ENCODE measurements around the gene ZNF181.
A peak's percentile ranks its signal among the peaks of the same experiment; 100 is the strongest.
"Not testable (repeated sequence)": the region's sequence is repeated elsewhere in the genome, so short reads cannot be mapped to it uniquely, and the experiment has no call there.

ZNF181 gene

DNA sequence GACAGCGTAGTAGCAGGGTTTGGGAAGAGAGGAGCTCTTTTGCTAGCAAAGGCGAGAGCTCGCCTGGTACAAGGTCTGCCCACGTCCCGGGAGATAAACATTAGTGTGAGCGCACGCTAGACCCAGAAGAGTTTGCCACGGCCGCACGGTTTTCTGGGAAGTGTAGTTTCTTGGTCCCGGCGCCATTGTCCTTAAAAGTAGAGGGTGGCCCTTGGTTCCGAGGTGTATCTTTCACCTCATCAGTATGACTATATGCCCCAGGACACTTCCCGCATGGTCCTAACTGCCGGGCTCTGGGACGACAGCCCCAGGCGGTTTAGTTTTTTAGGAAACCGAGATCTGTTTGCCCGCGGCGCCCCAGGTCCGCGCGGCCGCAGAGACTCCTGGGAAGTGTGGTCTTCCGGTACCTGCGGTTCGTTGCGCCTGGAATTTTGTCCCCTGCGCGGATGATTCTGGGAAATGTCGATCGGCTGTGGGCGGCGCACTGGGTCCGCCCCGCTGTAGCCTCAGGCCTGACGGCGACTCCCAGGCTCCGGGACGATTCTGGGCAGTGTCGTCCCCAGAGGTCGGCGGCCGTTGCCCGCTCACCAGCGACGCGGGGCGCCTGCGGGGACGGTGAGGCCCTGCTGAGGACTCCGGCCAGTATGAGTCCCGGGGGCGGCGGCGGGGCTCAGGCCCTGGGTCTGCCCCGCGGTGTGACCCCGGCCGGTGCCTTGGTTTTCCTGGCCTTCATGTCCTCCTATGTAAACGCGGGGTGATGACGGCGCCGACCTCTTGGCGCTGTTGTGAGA lies at the start of gene ZNF181:
TSS of gene ZNF181 (plus strand) at position 498 of the 791 bp plus-strand sequence. CDS start 795 bp downstream, outside the sequence.
- DNase-seq: peak; percentile 74

GRCh38 chr19:34685266-34685665 lies 48.8 kb upstream of the ZNF181 start:
- DNase-seq: not testable (repeated sequence)

- DNase-seq: no peak
These were observed 47.6 kb upstream of the ZNF181 start for GRCh38 chr19:34686455-34686854.

DNA sequence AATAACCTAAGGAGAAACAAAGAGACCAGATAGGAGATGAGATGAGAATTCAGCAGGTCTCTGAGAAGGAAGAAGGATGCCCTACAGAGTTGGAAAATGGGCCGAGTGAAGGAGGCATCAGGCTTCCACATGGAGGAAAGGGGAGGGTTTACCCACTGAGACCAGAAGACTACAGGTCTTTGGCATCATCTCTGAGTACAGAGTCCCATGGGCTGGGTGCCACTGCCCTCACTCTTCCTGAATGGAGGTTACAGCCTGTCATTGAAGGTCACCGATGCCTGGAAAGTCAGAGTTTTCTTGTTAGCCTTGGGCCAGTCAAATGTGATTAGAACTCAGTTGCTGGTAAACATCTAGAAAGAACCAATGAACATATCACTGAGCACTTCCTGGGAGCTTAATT lies 46.7 kb upstream of the ZNF181 start:
- no peak for DNase-seq

GRCh38 chr19:34688592-34688991 lies 45.5 kb upstream of the ZNF181 start:
- no peak for DNase-seq

- DNase-seq: no peak
These were observed 43.7 kb upstream of the ZNF181 start for GRCh38 chr19:34690372-34690771.

DNA sequence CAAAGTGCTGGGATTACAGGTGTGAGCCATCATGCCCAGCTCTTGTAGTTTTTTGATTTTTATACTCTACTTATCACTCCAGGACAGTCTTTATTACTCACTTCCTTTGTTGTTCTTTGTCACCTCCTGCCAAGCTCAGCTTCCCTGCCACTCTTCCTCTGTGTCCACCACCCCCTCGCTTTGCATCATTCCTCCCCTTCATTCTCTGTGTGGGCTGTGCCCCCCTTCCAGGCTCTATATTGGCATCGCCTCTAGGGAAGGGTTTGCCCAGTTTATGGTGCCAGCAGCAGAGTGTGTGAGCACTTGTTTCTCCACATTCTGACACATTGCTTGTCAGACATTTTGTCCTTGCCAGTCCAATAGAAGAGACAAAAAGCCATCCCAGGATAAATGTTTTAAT lies 41.5 kb upstream of the ZNF181 start:
- no peak for DNase-seq

GRCh38 chr19:34707661-34708060 lies 26.4 kb upstream of the ZNF181 start:
- no peak for DNase-seq

DNA sequence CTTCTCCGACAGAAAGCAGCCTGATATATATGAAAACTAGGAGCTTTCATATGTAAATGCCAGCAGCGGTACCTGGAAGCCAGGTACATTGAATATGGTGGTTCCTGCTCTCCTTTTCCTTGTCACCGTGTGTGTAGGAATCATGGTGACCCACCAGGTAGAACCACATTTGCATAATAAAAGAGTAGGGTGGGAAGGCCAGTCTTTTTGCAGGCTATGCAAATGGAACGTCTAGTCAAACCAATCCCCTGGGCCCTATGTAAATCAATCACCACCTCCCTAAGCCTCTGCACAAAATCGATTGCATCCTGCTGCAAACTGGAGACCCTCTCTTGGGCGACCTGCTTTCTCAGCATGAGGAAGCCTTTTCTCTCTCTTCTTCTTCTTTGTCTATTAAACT lies 22.2 kb upstream of the ZNF181 start:
- no peak for DNase-seq

GRCh38 chr19:34712395-34713261 lies 21.4 kb upstream of the ZNF181 start:
- DNase-seq: peak; percentile 39

GRCh38 chr19:34713262-34713637 lies 20.8 kb upstream of the ZNF181 start:
- DNase-seq: no peak

DNA sequence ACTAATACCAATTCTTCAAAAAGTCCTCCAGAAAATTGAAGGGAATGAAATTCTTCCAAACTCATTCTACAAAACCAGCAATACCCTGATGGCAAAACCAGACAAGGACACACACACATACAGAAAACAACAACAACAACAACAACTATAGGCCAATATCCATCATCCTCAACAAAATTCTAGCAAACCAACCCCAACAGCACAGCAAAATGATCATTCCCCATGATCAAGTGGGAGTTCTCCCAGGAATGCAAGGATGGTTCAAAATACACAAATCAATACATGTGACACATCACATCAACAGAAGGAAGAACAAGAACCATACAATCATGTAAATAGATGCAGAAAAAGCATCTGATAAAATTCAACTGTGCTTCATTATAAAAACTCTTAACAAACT lies 18.7 kb upstream of the ZNF181 start:
- no peak for DNase-seq

DNA sequence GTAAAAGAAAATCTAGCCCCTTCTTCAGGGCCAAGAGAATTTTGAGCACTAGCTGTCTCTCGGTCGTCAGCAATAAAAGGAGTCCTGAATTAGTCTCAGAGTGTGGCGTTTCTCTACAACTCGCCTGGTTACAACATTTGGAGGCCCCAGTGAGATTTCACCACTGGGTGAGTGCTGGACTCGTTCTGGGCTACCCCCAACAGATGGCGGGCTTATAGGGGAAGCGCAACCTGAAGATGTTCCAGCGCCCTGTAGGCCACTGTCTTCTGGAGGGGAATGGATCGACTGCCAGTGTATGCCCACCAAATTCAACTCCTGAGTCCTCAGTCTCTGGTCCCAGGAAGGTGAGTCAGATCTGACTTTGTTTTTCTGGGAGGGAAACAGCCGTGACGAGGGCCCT lies 11.7 kb upstream of the ZNF181 start:
- no peak for DNase-seq

DNA sequence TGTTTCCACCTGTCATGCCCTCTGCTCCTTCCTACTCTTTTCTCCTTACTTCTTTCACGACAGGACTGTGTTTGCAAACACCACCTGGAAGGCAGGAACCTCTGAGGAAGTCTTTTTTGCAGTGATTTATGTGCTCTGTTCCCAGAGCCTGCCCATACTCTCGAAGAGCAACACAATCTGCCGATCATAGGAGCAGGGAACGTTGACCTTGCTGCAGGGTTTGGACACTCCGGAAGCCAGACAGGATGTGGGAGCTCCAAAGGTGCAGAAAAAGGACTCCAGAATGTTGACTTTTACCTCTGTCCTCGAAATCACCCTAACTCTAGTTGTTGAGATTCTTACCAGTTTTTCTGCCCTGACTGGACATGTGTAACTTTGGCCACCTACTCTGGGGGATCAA lies 8.6 kb upstream of the ZNF181 start:
- no peak for DNase-seq

DNA sequence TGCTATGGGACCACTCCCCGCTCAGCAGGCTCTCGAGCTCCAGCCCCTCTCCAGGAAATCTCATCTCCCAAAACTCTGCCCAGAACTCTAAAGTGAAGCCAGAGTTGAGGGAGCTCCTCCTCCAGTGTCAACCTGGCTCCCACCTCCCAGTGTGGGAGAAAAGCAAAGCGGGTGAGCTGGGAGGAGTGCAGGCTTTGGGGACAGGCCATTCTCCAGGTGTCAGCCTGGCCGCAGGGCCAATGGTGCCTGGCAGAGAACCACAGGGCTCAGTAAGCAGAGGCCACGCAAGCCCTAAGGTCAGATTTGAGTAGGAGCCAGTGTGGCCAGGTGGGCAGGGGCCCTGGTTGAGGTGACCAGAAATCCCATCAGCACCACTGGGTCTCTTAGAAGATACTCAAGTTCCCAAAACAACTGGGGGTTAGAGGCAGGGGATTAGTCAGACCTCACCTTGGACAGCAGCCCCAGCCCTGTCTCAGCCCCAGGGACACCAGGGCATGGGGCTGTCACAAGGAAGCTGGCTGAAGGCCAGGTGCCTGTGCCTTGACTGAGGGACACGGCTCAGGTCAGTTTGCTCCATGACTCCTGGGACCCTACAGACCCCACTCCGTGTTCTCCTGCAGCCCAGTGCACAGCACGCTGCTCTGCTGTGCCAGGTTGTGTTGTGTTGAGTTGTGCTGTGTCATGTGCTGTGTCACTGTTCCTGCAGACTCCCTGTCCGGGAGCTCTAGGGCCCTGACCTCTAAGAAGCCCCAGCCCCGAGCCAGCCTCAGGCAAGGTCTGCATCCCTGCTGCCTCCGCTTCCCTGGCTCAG lies 2.8 kb upstream of the ZNF181 start:
- no peak for DNase-seq

- no peak for DNase-seq
These were observed 2.1 kb upstream of the ZNF181 start for GRCh38 chr19:34731964-34732363.

DNA sequence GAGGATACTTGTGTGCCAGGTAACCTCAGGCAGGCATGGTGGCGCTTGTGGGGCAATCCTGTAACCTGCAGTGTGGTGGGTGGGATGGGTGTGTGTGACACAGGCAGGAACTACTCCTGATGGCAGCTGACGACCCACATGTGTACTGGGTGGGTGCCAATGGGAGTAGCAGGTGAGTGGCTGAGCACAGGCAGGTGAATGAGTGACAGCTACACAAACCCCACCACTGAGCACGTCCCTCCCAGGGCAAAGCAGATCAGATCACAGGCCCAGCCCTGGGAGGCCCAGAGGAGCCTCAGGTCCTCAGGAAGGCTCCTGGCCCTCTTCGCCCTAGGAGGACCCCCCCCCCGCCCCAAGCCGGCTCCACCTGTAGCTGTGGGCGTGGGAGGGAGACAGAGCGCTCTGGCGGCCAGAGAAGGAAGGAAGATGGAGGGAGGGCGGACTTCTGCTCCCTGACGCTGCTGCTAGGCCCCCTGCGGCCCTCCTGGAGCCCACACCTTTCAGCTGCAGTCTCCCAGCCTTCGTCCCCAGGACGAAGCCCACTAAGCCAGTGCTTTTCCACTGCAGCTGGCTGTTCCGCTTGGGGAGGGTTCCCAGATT lies 1.3 kb upstream of the ZNF181 start:
- no peak for DNase-seq

- DNase-seq: no peak
These were observed 737 bp upstream of the ZNF181 start for GRCh38 chr19:34733266-34733745.

DNA sequence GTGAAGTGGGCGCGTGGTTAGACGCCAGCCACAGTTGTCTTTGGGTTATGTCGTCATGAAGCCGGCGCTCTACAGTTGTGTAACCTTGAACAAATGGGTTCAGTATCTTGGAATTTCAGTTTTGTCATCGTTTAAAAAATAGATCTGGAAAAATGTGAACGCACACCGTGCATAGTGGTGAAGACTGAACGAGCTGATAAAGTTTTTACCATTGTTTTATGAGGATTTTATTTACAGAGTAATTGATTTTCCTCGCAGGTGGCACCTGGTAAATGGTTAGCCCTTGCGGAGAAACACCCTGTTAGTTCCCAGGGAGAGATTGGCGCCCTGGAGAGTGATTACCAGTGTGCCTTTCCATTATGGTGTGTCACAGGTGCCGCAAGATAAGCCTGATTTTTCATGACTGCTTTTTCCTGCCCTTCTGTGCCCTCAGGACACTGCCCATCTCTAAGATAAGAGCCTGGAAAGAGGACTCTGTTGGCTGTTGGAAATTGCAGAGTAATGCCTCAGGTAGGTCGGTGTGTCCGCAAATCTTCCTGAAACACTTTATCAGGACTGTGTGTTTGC lies 577 bp downstream of the ZNF181 start:
- DNase-seq: no peak

- DNase-seq: no peak
These were observed 11.1 kb downstream of the ZNF181 start for GRCh38 chr19:34744896-34745690.

- DNase-seq: no peak
These were observed 23.4 kb downstream of the ZNF181 start for GRCh38 chr19:34757441-34757840.

Data from activated CD4-positive, alpha-beta T cell treated with anti-CD3 and anti-CD28 coated beads, Interleukin-2, amount 50 U/mL, for 1 hour (primary cell).